ENCODE results near the gene MORN3. TPM values are rescaled to one million over a fixed set of nuclear protein-coding genes. Genes with fewer than 3 reads are reported as not detected.

MORN3 gene
- total and polyA plus RNA-seq, 9 of the 15 experiments (the other 6 are each of a cell fraction or from before 2014, with no cell fraction given) = 0.09 to 0.27 (median 0.20) TPM

DNA sequence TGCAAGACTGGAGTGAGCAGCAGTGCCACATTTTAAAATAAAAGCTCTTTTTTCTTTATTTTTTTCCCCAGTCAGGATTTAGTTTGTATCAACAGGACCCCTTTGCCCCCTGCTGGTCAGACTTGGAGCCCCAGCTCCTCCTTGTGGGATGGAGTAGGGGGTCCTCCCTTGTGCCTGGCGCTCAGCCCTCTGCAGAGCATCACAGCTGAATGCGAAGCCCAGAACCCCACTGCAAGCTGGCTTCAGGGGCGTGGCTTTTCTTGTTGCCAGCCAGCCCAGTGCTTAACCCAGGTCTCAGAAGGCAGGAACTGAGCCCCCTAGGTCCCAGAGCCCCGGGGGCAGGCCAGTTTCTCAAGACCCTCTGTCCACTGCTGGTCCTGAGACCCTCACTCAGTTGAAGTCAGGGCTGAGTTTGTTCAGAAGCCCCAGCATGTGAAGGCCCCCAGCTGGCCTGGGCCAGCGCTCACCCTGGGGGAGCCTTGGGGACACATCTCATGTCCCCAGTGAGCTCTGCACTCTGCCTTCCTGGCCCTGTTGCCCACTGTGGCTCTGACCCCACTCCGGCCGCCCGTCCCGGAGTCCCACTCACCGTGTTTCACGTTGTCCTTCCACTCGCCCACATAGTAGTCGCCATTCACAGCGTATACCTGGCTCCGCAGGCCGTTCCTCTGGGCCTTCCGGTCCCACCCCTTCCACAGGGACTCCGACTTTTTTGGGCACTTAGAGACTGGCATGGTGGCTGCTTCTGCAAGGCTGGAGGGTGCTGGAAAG lies 519 bp downstream of the MORN3 start:
- no peak overlapping the region for H3K27ac ChIP-seq (ENCODE audit: extremely low read depth, low read depth, low read length)
- intact Hi-C loops (cut with micrococcal nuclease) (loop anchor here (2.0 kb wide), 1 partner anchor 116 kb away; no protein-coding TSS in a partner anchor), in situ Hi-C loops (cut with MboI) (no loop called here)
- peak overlapping the region in 1 of 2 experiments; percentile 41; a peak in 2 of 4 replicates for H3K9ac ChIP-seq (ENCODE audit: insufficient read depth in 1 of 2, low read depth in 2 of 2, low read length in 2 of 2)
- ATAC-seq (no peak), FAIRE-seq (no peak), DNase-seq (ENCODE audit: extremely low read depth in 1 of 4, low spot score in 3 of 4) (peak; percentile 40 to 57 (median 44))
- no peaks in the 10 kb centered on the region for H3K27me3 ChIP-seq (ENCODE audit: control insufficient read depth in 2 of 2, insufficient read depth in 2 of 2, low read length in 2 of 2)
- H3K9me1 ChIP-seq (ENCODE audit: control insufficient read depth, insufficient read depth, low read length) = no peaks in the 10 kb centered on the region
- H3K4me1 ChIP-seq (replicated peaks in 1 of 2; ENCODE audit: control insufficient read depth in 2 of 2, insufficient read depth in 2 of 2, low read length in 2 of 2) = peaks cover 2 to 36% of the 10 kb centered on the region in 2 experiments; a peak in 3 of 5 replicates
- no TSS peak for BruUV-seq (replicated peaks)
- ChIA-PET POLR2A (interaction anchor here (0.5 to 1.8 kb wide), 4 partner anchors 117 to 571 kb away, joined by 3 to 8 read pairs (median 3); no protein-coding TSS in a partner anchor), CTCF (ENCODE audit: low intra/inter-chr PET ratio) (interaction anchor here (0.7 to 2.2 kb wide), 3 partner anchors 115 to 169 kb away, joined by 3 to 14 read pairs (median 8); no protein-coding TSS in a partner anchor)
- H2AFZ ChIP-seq (ENCODE audit: low read depth, low read length) = no peak overlapping the region
- H3K4me2 ChIP-seq (ENCODE audit: insufficient read depth, low read length) = no peak overlapping the region
- H3K36me3 ChIP-seq (ENCODE audit: control insufficient read depth, insufficient read depth, low read length) = peaks cover 12% of the 10 kb centered on the region; the same call in 2 of the 3 replicates
- peaks cover 13% of the 10 kb centered on the region for H3K79me2 ChIP-seq (ENCODE audit: control insufficient read depth, insufficient read depth, low read length)
- no peaks in the 10 kb centered on the region for H3K9me3 ChIP-seq (replicated peaks; ENCODE audit: control insufficient read depth, insufficient read depth, low read depth, low read length)
- whole genome bisulfite sequencing (ENCODE audit: insufficient coverage, low coverage, missing lambda C conversion rate) = 92% methylated on average over 13 of the region's 18 CpGs
- no peaks in the 10 kb centered on the region for H4K20me1 ChIP-seq (replicated peaks; ENCODE audit: control insufficient read depth, insufficient read depth, low read length)
- no peak overlapping the region for H3K4me3 ChIP-seq
- TF ChIP-seq POLR2G (IDR thresholded peaks at IDR 0.05; ENCODE audit: low read depth, low read length) (0 out of 2 replicates have a peak, but pooled peaks have one; percentile 19), ZNF766 (CRISPR knock-in tag; conservative IDR thresholded peaks at IDR 0.05) (no peak), BCL6 (CRISPR knock-in tag; IDR thresholded peaks at IDR 0.05) (no peak), TFAP4 (CRISPR knock-in tag; IDR thresholded peaks at IDR 0.05; ENCODE audit: borderline replicate concordance) (no peak), CBFA2T2 (conservative IDR thresholded peaks at IDR 0.05) (no peak), CBX5 (IDR thresholded peaks at IDR 0.05; ENCODE audit: borderline replicate concordance, low read depth) (no peak), CEBPB (tag; IDR thresholded peaks at IDR 0.05) (no peak), FOXK1 (CRISPR knock-in tag; IDR thresholded peaks at IDR 0.05; ENCODE audit: borderline replicate concordance) (no peak), TOE1 (IDR thresholded peaks at IDR 0.05; ENCODE audit: borderline replicate concordance) (no peak), TOE1 (CRISPR knock-in tag; IDR thresholded peaks at IDR 0.05; ENCODE audit: borderline replicate concordance, low read depth) (no peak)
- TF ChIP-seq, protein P1, sequence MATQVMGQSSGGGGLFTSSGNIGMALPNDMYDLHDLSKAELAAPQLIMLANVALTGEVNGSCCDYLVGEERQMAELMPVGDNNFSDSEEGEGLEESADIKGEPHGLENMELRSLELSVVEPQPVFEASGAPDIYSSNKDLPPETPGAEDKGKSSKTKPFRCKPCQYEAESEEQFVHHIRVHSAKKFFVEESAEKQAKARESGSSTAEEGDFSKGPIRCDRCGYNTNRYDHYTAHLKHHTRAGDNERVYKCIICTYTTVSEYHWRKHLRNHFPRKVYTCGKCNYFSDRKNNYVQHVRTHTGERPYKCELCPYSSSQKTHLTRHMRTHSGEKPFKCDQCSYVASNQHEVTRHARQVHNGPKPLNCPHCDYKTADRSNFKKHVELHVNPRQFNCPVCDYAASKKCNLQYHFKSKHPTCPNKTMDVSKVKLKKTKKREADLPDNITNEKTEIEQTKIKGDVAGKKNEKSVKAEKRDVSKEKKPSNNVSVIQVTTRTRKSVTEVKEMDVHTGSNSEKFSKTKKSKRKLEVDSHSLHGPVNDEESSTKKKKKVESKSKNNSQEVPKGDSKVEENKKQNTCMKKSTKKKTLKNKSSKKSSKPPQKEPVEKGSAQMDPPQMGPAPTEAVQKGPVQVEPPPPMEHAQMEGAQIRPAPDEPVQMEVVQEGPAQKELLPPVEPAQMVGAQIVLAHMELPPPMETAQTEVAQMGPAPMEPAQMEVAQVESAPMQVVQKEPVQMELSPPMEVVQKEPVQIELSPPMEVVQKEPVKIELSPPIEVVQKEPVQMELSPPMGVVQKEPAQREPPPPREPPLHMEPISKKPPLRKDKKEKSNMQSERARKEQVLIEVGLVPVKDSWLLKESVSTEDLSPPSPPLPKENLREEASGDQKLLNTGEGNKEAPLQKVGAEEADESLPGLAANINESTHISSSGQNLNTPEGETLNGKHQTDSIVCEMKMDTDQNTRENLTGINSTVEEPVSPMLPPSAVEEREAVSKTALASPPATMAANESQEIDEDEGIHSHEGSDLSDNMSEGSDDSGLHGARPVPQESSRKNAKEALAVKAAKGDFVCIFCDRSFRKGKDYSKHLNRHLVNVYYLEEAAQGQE (IDR thresholded peaks at IDR 0.05; ENCODE audit: borderline replicate concordance) = peak; percentile 67; the same call in 1 of the 2 replicates
- TF ChIP-seq, protein P1 (CRISPR knock-in tag; IDR thresholded peaks at IDR 0.05; ENCODE audit: low read depth) = no peak
